ENCODE data around the gene CACNA1C. TPM values are rescaled to one million over a fixed set of nuclear protein-coding genes. Genes with fewer than 3 reads are reported as not detected.

Gene CACNA1C
- total and polyA plus RNA-seq, 2 of the 4 experiments (the other 2 are of a cell fraction): 1.6 to 2.6 TPM

- H2BK20ac ChIP-seq (ENCODE audit: low read depth, low read length): no peak overlapping the region
- no peak overlapping the region for H2BK15ac ChIP-seq (ENCODE audit: low read depth, low read length)
- no peak overlapping the region for H4K8ac ChIP-seq (ENCODE audit: low read depth in 2 of 2, low read length in 2 of 2)
- no peak overlapping the region for H3K4ac ChIP-seq (ENCODE audit: low read depth, low read length)
- no peak overlapping the region for H2BK5ac ChIP-seq (ENCODE audit: low read depth, low read length, poor library complexity, severe bottlenecking)
- H3K4me3 ChIP-seq (ENCODE audit: insufficient read depth, low read depth, low read length): no peak overlapping the region
- no peaks in the 10 kb centered on the region for H3K4me1 ChIP-seq (ENCODE audit: control insufficient read depth, insufficient read depth, low read length)
- no peak overlapping the region for H3K56ac ChIP-seq (ENCODE audit: extremely low read depth, insufficient read depth, low read length)
- H3K23ac ChIP-seq (ENCODE audit: low read depth, low read length): no peak overlapping the region
- ATAC-seq (ENCODE audit: low read depth): no peak
- WGBS, 2 experiments (ENCODE audit: extremely low coverage in 2 of 2, insufficient read length in 1 of 2): no CpG with 5 or more reads among the region's 6 CpGs
- no peak overlapping the region for H2BK120ac ChIP-seq (ENCODE audit: low read depth, low read length)
- H3K79me1 ChIP-seq (ENCODE audit: low read depth in 1 of 2, low read length in 2 of 2): no peaks in the 10 kb centered on the region
- dilution Hi-C loops (cut with HindIII; ENCODE audit: low sequenced_read_pairs, unreplicated experiment) (no loop called here), intact Hi-C loops (cut with micrococcal nuclease) (no loop called here), in situ Hi-C loops (cut with MboI; ENCODE audit: low sequenced_read_pairs) (no loop called here)
- no peak for DNase-seq
- ChIA-PET POLR2A (ENCODE audit: unreplicated experiment) (no interaction called here), CTCF (no interaction called here)
- H4K91ac ChIP-seq (ENCODE audit: insufficient read depth, low read depth, low read length): no peak overlapping the region
- H3K18ac ChIP-seq (ENCODE audit: low read depth, low read length): no peak overlapping the region
- H4K5ac ChIP-seq (ENCODE audit: low read depth, low read length): no peak overlapping the region
- H3K27ac ChIP-seq (ENCODE audit: insufficient read depth, low read length): no peak overlapping the region
- TF ChIP-seq RFX5 (IDR thresholded peaks at IDR 0.05; ENCODE audit: low read depth, low read length) (no peak), ELK1 (IDR thresholded peaks at IDR 0.05; ENCODE audit: borderline replicate concordance, low read depth, low read length) (no peak), CHD1 (IDR thresholded peaks at IDR 0.05; ENCODE audit: low read depth, low read length) (no peak), BHLHE40 (IDR thresholded peaks at IDR 0.05; ENCODE audit: low read depth, low read length) (no peak), CTCF (conservative IDR thresholded peaks at IDR 0.05; ENCODE audit: low read depth, low read length) (no peak), FOS (IDR thresholded peaks at IDR 0.05; ENCODE audit: low read depth, low read length) (no peak), MAFK (IDR thresholded peaks at IDR 0.05; ENCODE audit: low read depth, low read length) (no peak), RCOR1 (IDR thresholded peaks at IDR 0.05; ENCODE audit: insufficient replicate concordance, low read length) (no peak), MAZ (IDR thresholded peaks at IDR 0.05; ENCODE audit: borderline replicate concordance, low read depth, low read length) (no peak), SMC3 (IDR thresholded peaks at IDR 0.05; ENCODE audit: low read depth, low read length) (no peak)
- TF ChIP-seq, protein P1, sequence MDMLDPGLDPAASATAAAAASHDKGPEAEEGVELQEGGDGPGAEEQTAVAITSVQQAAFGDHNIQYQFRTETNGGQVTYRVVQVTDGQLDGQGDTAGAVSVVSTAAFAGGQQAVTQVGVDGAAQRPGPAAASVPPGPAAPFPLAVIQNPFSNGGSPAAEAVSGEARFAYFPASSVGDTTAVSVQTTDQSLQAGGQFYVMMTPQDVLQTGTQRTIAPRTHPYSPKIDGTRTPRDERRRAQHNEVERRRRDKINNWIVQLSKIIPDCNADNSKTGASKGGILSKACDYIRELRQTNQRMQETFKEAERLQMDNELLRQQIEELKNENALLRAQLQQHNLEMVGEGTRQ (IDR thresholded peaks at IDR 0.05; ENCODE audit: low read depth, low read length): no peak
- peaks cover 18% of the 10 kb centered on the region for H3K9me3 ChIP-seq (ENCODE audit: control insufficient read depth, insufficient read depth, low read length)
- no peak overlapping the region for H2AK9ac ChIP-seq (replicated peaks; ENCODE audit: low read depth, low read length, poor library complexity)
- H4K20me1 ChIP-seq (ENCODE audit: insufficient read depth, low read length): no peaks in the 10 kb centered on the region
- H3K27me3 ChIP-seq (ENCODE audit: control insufficient read depth, insufficient read depth, low read length): no peaks in the 10 kb centered on the region
- H3K14ac ChIP-seq (replicated peaks; ENCODE audit: low read depth, low read length): no peak overlapping the region
- no peak overlapping the region for H3K4me2 ChIP-seq (ENCODE audit: low read depth, low read length)
- H3K36me3 ChIP-seq (ENCODE audit: control insufficient read depth, insufficient read depth, low read length): peaks cover 41% of the 10 kb centered on the region
- H3K9me1 ChIP-seq (ENCODE audit: insufficient read depth, low read length): no peaks in the 10 kb centered on the region; the same call in 1 of the 2 replicates
- no peak overlapping the region for H2AFZ ChIP-seq (replicated peaks; ENCODE audit: low read length, poor library complexity)
- no peak overlapping the region for H2AK5ac ChIP-seq (ENCODE audit: low read depth, low read length)
- no peak overlapping the region for H3K9ac ChIP-seq (ENCODE audit: low read depth, low read length)
- no TSS peak for BruUV-seq (replicated peaks)
Measured at GRCh38 chr12:2596441-2596840, 543.7 kb downstream of the CACNA1C start.

All from IMR-90 (cell line).